HG03064 (cell line): ENCODE results near the gene POFUT2.

Experiments used
- ATAC-seq: cut with Tn5 transposase; IDR thresholded peaks from one replicate; pipeline ENCODE4 v1.9.1; 2021; ENCODE audit warnings: low read depth; ENCODE audit not compliant: unreplicated experiment

POFUT2 gene

DNA sequence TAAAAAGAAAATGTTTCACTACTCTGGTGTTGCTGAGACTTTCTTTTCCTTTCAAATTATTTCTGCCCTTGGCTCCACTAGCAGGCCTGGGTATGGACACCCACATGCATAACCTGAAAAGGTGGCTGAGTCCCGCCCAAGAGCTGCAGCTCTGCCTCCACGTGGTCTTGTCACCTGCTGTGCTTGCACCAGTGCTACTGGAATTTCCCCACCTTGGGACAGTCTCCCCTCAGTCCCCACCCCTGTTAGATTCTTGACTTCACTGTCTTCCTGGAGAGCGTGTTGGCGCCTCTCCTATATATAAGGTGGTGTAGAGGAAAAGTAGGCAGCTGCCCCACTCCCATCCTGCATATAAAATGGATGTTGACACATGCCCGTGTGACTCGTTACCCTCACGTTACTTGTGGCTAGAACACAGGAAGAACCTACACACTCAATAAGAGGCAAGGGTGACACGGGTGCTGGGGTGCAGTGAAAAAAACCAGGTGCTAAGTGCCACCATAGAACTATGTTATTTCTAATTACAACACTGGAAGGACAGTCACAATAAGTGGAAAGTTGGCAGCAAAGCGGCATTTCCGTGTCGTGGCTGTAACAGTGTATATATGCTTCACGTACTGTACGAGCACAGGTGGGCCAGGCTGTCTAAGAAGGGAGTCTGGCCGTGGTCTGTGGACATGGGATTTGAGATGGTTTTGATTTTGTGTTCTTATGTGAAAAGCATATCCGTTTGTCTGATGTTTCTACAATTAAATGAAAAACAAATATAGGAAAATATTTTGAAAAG is 61.0 kb downstream of the POFUT2 start:
- ATAC-seq: no peak

DNA sequence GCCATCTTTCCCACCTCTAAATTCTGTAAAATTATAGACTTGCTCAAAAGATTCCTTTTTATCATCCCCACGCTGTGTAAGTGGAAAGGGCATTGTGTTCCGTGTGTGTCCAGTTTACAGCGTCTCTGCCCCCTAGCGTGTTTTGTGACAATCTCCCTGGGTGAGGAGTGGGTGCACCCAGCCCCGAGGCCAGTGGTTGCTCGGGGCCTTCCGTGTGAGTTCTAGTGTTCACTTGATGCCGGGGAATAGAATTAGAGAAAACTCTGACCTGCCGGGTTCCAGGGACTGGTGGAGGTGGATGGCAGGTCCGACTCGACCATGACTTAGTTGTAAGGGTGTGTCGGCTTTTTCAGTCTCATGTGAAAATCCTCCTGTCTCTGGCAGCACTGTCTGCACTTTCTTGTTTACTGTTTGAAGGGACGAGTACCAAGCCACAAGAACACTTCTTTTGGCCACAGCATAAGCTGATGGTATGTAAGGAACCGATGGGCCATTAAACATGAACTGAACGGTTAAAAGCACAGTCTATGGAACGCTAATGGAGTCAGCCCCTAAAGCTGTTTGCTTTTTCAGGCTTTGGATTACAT is 61.9 kb downstream of the POFUT2 start:
- no peak for ATAC-seq

DNA sequence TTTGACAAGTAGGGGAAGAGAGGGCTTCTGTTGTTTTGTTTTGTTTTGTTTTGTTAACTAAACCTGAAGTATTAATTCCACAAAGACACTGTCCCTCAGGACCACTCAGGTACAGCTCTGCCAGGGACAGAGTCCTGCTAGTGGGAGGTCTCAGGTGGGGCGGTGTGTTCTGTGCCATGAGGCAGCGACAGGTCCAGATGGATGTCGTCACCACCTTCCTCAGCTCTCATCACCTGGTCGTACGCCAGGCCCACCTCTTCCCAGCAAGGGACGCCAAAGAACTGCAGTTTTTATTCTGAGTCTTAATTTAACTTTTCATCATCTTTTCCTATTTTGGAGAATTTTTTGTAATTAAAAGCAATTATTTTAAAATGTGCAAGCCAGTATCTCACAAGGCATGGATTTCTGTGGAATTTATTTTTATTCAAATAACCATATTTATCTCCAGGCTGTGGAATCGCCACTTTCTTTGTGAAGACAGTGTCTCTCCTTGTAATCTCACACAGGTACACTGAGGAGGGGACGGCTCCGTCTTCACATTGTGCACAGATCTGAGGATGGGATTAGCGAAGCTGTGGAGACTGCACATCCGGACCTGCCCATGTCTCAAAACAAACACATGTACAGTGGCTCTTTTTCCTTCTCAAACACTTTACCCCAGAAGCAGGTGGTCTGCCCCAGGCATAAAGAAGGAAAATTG is 62.5 kb downstream of the POFUT2 start:
- no peak for ATAC-seq

DNA sequence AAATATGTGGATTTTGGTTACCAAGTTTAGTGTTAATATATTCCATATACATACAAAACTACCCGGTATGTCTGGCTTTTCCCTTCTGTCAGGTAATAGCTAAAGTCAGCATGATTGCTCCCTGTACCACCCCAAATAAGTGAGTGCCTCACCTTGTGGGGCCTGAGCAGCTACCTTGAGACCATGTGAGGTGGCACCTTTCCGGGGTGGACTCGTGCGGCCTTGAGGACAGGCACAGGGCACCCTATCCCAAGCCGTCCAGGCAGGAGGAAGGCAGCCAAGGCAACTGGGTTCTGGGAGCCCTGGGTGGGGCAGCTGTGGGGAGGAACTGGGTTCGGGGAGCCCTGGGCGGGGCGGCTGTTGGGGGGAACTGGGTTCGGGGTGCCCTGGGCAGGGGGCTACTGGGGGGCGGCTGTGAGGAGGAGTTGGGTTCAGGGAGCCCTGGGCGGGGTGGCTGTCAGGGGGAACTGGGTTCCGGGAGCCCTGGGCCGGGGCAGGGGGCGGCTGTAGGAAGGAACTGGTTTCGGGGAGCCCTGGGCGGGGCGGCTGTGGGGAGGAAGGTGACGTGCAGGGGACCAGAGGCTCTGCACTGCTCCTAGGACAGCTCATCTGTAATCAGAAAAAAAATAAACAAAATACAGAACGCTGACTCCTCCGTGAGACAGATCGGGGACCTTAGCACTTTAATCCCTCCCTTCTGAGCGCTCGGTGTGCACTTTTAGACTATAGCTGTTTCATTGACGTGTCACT is 63.3 kb downstream of the POFUT2 start:
- no peak for ATAC-seq

DNA sequence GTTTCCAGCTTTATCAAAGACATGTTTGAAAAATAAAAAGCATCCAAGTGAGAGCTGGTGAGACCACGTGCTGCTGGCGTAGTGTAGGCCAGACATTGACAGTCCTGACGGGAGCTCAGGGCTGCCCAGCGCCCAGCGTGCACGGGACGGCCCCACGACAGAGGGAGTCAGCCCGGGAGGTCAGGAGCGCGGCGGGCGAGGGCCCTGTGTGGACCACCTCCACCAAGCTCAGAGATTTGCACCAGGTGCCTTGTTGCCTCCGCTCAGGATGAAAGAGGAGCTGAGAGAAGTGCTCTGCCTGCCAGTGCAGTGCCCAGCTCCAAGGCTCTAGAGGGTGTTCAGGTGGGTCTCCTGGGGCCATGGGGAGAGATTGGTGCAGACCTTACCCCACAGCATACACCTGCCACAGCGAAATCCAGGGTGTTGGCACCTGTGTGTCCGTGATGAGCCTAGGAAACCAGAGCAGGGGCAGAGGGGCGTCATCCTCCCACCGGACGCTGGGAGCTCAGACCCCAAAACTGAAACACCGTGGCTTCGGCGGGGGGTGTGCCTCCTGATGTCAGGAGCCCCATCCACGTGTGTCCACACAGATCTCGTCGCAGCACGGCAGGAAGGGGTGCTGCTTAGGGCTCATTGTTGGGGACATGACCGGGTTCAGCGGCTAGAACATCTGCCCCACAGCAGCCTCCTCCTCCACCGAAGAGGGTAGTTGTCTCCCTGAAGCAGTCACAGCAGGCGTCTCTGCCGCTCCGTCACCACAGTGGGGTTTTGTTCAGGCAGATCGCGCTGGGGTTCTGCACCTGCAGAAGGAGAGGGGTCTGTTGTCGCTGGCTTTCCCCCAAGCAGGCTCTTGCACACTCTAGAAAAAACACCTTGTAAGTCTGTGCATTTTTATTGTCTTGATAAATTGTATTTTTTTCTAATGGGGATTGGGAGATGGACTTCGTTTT is 64.2 kb downstream of the POFUT2 start:
- ATAC-seq: no peak

DNA sequence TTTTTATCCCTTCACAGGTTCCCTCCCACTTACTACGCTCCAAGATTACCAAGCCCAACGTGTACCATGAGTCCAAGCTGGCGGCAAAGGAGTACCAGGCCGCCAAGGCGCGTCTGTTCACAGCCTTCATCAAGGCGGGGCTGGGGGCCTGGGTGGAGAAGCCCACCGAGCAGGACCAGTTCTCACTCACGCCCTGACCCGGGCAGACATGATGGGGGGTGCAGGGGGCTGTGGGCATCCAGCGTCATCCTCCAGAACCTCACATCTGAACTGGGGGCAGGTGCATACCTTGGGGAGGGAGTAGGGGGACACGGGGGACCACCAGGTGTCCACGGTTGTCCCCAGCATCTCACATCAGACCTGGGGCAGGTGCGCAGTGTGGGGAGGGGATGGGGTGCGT is 65.7 kb downstream of the POFUT2 start:
- no peak for ATAC-seq

DNA sequence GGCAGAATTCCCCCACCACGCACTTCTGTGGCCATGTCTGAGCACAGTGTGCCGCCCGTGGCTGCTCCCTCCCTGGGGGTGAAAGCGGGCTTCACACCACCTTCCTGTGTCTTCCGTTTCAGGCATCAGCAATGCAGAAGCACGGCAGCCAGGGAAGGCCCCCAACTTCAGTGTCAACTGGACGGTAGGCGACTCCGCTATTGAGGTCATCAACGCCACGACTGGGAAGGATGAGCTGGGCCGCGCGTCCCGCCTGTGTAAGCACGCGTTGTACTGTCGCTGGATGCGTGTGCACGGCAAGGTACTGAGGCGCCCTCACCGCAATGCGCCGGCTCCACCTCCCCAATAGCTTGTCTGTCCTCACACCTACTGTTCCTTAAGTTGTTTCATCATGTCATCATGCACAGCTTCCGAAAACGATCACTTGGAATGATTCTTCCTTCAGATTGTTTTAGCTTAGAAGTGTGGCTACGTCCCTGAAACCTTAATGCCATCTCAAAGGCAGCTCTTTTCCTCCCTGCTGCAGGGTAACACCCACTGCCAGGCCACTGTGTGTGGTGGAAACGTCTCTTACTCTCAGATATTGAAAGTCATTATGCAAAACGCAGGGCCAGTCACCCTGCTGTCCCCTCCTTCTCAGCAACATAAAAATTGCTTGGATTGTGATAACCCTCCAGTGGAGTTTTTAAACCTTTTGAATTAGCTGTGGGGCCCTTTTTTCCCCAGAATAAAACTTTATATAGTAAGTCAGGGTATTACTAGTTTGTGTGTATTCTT is 66.8 kb downstream of the POFUT2 start:
- ATAC-seq: no peak

DNA sequence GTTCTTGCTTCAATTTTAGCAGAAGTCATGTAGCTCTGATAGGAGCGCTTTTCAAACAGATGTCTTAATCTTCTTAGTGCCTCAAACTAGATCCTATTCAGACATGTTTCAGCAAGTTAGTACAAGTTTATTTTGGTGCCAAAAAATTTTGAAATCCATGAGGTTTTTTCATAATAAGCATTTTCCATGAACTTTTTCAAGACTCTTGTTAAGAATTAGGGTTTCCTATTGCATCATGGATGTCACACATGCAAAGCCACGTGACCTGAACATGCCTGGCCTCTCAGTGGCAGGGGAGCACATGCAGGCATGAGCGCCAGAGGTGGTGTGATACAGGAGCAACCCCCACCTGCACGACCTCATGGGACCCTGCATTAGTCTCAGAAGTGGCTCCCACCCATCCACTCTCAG is 67.6 kb downstream of the POFUT2 start:
- no peak for ATAC-seq

DNA sequence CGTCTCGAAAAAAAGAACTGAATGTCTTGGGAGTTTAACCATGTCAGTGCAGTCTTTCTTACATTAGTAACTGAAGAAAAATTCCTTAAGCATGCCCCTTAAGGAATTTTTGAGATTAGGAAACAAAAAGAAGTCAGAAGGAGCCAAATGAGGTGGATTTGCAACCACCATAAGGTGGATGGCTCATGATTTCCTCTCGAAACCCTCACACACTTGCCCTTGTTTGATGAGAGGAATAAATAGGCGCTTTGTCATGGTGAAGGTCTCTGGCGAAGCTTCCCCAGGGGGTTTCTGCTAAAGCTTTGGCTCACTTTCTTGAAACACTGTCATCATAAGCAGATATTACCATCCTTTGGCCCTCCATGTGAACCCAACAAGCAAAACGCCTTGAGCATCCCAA is 68.2 kb downstream of the POFUT2 start:
- no peak for ATAC-seq

DNA sequence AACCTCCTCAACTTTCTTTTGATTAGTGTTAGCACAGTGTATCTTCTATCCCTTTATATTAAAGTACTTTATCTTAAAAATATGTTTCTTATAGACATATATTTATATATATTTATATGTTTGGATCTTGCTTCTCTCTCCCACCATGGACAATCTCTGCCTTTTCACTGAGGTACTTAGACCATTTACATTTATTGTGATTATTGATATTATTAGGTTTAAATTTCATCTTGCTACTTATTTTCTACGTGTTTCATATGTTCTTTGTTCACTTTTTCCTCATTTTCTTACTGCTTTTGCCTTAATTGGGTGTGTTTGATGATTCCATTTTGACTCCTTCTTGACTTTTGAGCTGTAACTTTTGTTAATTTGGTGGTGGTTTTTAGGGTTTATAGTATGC is 70.7 kb downstream of the POFUT2 start:
- ATAC-seq: no peak

DNA sequence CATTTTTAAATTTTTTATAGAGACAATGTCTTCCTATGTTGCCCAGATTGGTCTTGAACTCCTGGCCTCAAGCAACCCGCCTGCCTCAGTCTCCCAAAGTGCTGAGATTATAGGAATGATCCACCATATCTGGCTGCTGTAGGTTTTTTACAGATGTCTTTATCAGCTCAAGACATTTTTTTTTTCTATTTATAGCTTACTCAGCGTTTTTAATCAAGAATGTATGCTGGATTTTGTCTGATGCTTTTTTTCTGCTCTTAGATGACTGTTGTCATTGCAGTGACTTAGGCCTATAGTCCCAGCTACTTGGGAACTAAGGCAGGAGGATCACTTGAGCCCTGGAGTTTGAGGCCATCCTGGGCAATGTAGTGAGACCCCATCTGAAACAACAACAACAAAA is 72.5 kb downstream of the POFUT2 start:
- ATAC-seq: no peak
